GM21367 (cell line): Measurements from ENCODE around the gene GABRA6.
"Not testable (repeated sequence)": the region's sequence is repeated elsewhere in the genome, so short reads cannot be mapped to it uniquely, and the experiment has no call there.

Source experiments
- ATAC-seq: cut with Tn5 transposase; IDR thresholded peaks from one replicate; pipeline ENCODE4 v1.9.1; 2021; ENCODE audit not compliant: unreplicated experiment

The GABRA6 gene

GRCh38 chr5:161685461-161685860 lies at the start of gene GABRA6:
GABRA6 (plus strand) TSS chr5:161685721; CDS start chr5:161685990, 269 bp downstream.
- no peak for ATAC-seq

GRCh38 chr5:161637591-161637990 lies 47.9 kb upstream of the GABRA6 start:
- ATAC-seq: no peak

DNA sequence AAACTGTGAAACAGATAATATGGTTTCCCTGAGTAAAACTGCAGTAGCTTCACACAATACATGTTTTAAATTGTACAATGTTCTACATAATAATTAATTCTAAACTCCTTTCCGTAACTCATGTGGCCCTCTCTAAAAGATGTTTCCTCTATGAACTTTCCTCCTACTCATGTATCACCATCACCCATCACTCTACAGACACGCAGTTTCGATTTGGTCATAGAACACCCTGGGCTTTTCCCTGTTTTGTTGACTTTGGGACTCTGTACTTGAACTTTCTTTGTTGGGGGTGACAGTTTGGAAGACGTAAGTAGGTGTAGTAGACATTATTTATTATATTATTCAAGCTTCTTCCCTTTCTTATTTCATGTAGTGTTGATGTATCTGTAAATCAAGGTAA lies 44.1 kb upstream of the GABRA6 start:
- no peak for ATAC-seq

- no peak for ATAC-seq
Measured at GRCh38 chr5:161645264-161645663, 40.3 kb upstream of the GABRA6 start.

- not testable (repeated sequence) for ATAC-seq
Measured at GRCh38 chr5:161651926-161652325, 33.6 kb upstream of the GABRA6 start.

DNA sequence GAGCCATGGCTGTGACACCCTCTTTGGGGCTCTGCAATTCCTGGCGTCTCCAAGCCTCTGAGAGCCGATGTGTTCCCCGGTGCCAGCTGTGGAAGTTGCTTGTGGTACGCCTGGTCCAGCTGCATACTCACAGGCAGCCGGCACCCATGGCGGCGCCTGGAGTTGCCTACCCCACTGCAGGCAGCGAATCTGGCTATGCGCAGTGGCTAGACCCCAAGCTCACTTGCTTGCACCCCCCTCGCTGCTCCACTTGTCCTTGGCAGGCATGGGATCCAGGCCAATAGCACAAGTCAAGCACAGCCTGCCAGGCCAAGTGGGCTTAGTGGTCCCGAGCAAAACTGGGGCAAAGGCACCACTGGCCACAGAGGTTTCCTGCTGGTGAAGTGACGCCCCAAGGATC lies 24.7 kb upstream of the GABRA6 start:
- no peak for ATAC-seq

DNA sequence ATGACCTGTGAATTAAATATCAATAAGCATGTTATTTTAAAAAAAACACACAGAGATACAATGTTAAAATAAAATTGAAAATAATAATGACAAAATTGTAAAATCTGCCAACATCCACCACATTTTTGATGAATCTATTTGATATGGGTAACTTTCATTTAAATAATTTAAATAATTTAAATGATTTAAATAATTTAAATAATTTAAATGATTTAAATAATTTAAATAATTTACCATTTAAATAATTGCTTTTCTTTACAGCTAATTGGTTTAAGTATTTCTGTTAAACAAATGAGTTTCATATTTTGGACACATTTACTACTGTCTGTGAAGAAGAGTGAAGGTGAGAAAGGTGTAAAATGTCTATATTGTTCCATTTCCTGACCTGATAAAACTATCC lies 22.1 kb upstream of the GABRA6 start:
- no peak for ATAC-seq

DNA sequence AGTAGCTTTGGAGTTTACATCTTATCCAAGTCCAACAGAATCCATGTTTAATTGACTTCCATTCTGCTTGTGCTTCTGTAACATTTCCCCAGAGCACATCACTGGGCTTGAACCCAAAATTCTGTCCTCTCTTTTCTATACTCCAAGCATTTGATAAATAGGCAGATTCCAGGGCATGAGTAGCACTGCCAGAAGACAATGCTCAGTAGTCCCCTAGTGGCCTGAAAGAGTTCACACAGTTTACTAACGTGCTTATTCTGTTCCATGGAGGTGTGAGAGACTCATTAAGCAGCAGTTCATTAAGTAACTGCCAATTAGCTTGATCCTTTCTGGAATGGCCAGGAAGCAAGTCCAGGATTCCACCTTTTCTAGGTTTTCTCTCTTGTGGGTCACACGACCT lies 9.4 kb upstream of the GABRA6 start:
- peak; percentile 93 for ATAC-seq

DNA sequence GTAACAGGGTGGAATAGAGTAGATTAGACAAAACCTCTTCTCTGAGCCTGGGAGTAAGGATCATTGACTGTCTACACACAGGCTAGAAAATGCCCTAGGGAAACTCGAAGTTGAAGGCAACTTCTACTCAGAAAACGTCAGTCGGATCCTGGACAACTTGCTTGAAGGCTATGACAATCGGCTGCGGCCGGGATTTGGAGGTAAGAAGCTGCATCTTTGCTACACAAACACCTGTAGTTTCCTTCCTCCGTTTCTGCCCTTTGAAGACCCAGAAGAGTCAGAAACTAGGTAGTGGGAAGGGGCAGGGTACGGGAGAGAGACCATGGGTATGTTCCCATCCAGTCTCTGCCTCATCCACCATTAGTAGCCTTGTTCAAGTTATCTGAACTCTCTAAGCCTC lies 628 bp downstream of the GABRA6 start:
- ATAC-seq: no peak

DNA sequence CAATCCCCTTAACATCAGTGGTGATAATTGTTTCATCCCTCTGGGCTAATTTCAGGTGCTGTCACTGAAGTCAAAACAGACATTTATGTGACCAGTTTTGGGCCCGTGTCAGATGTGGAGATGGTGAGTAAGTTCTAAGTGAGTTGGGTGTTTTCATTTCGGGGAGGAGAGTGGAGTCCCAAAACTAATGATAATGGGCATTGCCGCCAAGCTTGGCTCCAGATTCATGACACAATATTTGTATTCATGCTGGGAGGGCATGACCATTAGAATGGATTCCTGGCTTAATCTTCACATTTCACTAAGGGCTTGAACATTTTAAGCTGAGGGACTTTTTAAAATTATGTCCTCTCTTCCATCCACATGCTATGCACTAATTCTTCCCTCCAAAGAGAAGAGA lies 1.4 kb downstream of the GABRA6 start:
- no peak for ATAC-seq

- ATAC-seq: no peak
Measured at GRCh38 chr5:161687316-161687715, 1.8 kb downstream of the GABRA6 start.

DNA sequence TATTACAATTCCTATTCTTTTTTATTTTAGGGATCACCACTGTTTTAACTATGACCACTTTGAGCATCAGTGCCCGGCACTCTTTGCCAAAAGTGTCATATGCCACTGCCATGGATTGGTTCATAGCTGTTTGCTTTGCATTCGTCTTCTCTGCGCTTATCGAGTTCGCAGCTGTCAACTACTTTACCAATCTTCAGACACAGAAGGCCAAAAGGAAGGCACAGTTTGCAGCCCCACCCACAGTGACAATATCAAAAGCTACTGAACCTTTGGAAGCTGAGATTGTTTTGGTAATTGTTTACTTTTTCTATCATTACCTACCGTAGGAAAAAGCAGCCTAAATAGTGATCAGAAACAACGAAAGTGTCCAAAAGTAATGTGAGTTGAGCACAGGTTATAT lies 6.4 kb downstream of the GABRA6 start:
- no peak for ATAC-seq

DNA sequence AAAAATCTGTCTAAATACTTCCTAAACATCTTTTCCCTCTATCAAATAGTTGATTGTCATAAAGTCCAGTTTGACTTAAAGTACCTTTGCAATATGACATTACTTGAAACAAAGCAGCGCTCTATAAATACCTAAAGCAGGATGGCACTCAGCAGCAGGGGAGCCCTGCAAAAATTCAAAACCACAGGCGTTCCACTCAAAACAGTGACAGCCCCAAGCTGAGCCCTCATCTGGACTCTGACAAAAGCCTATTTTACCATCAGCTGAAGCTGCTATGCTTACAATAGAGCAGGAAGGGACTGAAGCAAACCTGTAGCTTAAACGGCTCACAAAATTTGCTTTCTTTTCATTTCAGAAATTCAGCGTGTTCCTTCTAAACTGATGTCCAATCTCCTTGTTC lies 11.5 kb downstream of the GABRA6 start:
- ATAC-seq: no peak

DNA sequence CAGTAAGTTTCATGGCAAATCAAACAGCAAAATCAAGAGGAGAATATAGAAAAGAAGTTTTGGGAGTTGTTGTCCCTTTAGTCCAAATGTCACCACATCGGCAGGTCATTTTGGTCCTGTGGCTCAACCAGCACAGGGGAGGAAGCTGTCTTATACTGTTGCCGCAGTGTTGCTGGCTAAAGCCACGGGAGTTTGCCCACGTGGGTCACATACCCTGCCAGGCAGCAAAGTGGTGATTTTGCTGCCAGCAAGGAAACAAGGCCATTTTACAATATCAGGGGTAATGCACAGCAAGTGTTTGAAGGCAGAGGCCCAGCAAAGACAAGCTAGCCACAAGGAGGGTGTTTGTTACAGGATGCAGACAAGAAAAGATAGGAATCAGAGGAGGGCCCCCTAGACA lies 14.5 kb downstream of the GABRA6 start:
- no peak for ATAC-seq

DNA sequence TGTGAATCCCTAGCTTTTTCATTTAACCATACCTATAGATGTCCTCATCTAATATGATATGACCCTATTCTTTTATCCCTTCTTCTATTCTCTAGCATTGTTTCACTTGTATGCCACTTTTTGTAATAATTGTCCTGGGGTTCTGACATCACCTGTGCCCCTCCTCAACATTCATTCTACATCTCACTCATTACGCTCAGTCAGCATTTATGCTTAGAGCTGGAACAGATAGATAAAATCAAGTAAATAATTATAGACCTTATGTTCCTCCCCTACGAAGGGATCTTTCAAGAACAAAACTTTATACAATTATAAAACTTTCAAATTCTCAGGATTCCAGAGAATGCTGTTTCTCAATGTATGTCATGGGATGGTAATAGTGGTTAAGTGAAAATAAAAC lies 18.0 kb downstream of the GABRA6 start:
- ATAC-seq: no peak

DNA sequence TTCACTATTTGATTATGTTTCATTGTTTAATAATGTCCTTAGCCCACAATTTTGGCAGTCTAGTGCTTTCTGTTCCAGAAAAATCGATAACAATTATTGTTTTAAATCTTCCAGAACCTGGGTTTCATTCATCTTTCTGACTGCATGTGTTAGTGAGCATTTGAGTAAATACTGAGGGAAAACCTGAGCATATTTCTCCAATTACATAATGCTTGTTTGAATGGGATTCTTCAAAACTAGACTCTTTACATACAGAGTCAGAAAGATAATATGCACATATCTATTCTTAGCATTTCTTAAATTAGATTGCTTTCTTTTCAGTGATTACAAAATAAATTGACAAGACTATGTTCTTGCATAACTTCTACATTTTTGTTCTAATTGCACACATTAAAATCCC lies 21.9 kb downstream of the GABRA6 start:
- no peak for ATAC-seq

DNA sequence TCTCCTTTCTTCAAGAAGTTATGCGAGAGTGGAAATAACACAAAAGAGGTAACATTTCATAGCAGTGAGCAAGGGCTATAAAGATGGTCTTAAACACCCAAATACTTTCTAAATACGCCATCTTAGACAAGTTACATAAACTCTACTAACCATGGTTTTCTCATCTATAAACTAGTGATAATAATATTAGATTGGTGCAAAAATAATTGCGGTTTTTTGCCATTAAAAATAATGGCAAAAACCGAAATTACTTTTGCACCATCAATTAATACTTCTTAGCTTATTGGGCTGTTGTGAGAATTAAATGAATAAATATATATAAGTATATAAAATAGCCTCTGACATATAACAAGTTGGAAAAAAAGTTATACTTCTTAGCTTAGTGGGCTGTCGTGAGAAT lies 23.7 kb downstream of the GABRA6 start:
- no peak for ATAC-seq

DNA sequence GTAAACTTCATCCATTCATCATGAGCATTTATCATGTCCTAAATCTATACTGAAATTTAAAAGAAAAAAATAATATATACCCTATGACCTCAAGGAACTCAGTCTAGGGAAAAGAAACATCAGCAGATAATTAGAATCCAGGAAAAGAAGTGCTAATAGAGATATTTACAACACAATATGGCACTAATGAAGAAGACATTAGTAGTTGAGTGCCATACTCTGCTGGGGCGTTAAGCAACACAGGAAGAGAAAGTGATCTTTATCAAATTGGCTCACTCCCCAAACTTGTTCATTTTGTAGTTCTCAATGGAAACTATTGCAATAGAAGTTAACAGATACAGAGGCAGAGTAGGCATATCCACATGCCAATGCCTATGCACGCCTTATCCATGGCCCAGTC lies 27.5 kb downstream of the GABRA6 start:
- no peak for ATAC-seq

DNA sequence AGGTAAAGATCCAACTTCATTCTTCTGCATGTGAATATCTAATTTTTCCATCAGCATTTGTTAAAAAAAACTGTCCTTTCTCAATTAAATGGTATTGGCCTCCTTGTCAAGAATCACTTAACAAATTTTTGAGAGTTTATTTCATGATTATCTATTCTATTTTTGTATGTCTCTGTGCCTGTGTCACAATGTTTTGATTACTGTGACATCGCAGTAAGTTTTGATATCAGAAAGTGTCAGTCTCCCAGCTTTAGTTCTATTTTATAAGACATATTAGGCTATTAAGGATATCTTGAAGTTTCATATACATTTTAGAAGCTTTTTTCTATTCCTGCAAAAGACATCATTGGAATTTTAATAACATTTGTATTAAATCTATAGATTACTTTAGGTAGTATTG lies 33.6 kb downstream of the GABRA6 start:
- no peak for ATAC-seq

GRCh38 chr5:161720460-161720859 lies 34.9 kb downstream of the GABRA6 start:
- ATAC-seq: no peak

DNA sequence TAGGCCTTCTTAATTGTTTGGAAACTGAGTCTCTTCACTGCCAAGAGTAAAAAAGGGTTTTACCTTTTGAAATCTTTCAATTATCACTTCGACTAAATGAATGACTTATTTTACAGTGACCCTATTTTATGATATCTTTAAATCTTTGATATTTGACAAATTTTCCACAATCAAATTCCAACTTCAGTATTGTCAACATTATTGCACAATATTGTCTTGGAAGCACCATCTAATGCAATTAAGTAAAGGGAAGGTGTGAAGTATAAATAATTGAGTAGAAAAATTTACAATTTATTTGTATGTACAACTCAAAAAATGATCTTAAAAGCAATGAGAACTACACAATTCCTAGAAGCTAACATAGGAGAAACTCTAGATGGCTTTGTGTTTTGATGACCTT lies 49.2 kb downstream of the GABRA6 start:
- ATAC-seq: no peak

DNA sequence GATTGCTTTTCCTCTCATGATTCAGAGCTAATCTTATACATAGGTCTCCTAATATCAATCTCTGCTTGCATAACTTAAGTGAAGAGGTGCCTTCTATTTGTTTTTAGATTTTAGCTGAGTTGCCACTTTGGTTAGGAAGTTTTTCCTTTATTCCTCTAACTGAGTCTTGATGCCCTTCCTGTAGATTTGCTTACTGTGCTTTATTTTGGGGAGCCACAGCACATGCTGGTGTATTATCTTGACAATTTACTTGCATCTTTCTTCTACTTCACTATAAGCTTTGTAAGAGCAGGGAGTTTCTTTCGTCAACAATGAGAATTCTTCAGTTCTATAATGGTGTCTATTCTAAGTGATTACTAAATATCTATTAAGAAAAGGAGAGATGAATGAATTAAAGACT lies 54.9 kb downstream of the GABRA6 start:
- no peak for ATAC-seq

DNA sequence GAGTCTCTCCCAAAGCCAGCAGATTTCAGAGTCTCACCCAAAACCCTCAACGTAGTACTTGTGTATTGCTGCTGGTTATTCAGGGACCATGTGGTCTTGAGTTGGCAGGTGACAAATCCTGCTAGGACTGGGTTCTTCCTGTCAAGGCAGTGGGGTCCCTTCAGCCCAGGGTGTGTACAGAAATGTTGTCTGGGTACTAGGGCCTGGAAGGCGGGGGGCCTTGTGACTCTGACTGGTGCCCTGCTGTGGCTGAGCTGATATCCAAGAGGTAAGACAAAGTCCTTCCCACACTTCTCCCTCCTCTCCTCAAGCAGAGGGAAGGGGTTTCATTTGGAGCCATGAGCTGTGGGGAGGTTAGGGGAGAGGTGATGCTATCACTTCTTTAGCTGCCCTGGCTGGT lies 58.8 kb downstream of the GABRA6 start:
- ATAC-seq: no peak

DNA sequence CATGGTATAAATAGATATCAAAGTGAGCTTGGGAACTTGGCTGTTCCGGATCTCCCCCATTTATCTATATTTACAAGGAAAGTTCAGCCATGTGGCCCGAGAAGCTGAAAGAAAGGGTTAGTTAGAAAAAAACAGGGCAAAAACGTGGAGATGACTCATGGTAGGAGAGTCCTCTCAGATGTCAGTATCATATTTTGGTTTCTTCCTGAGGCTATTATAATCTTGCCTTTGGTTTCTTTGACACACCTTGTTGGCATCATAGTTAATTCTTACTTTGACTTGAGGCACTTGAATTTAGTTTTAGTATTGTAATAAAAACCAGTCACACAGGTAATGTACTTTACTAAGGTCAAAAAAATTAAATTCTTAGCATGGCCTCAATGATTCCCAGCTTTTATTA lies 59.9 kb downstream of the GABRA6 start:
- no peak for ATAC-seq
